Activated T-helper 17 cell treated with anti-CD3 and anti-CD28 coated beads, Interleukin-2, amount 50 U/mL, for 72 hours (primary cell): Measurements from ENCODE around the gene TPD52L1. TPM values are rescaled to one million over a fixed set of nuclear protein-coding genes. Genes with fewer than 3 reads are reported as not detected.
A peak's percentile ranks its signal among the peaks of the same experiment; 100 is the strongest.

Experiments used
- ATAC-seq: fragments of 150-1000 bp; cut with Tn5 transposase; replicated peaks from 2 replicates; pipeline ENCODE4 v1.10.0; 2021; ENCODE audit warnings: mild to moderate bottlenecking, moderate library complexity
- H3K27ac Mint-ChIP-seq: one replicate; pipeline ENCODE4 v1.8.0; 2022; ENCODE audit warnings: mixed read lengths
- H3K27me3 Mint-ChIP-seq: one replicate; pipeline ENCODE4 v1.8.0; 2022; ENCODE audit warnings: mixed read lengths
- H3K36me3 Mint-ChIP-seq: one replicate; pipeline ENCODE4 v1.8.0; 2022; ENCODE audit warnings: low read depth, mild to moderate bottlenecking, mixed read lengths
- H3K4me1 Mint-ChIP-seq: one replicate; pipeline ENCODE4 v1.8.0; 2022; ENCODE audit warnings: mixed read lengths
- H3K4me3 Mint-ChIP-seq: one replicate; pipeline ENCODE4 v1.8.0; 2022; ENCODE audit warnings: mild to moderate bottlenecking, mixed read lengths
- H3K9me3 Mint-ChIP-seq: one replicate; pipeline ENCODE4 v1.8.0; 2022; ENCODE audit warnings: mixed read lengths
- total RNA-seq, 2 donors: library from RNA; stranded (reverse); gene quantifications; one replicate each; pipeline ENCODE4 v1.2.3, GENCODE V29; 2022

Gene TPD52L1, protein sequence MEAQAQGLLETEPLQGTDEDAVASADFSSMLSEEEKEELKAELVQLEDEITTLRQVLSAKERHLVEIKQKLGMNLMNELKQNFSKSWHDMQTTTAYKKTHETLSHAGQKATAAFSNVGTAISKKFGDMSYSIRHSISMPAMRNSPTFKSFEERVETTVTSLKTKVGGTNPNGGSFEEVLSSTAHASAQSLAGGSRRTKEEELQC
- 1 to 10 TPM in 1 of 2 donors, under 1 TPM in 1; 0.58 to 1.1 TPM for total RNA-seq

DNA sequence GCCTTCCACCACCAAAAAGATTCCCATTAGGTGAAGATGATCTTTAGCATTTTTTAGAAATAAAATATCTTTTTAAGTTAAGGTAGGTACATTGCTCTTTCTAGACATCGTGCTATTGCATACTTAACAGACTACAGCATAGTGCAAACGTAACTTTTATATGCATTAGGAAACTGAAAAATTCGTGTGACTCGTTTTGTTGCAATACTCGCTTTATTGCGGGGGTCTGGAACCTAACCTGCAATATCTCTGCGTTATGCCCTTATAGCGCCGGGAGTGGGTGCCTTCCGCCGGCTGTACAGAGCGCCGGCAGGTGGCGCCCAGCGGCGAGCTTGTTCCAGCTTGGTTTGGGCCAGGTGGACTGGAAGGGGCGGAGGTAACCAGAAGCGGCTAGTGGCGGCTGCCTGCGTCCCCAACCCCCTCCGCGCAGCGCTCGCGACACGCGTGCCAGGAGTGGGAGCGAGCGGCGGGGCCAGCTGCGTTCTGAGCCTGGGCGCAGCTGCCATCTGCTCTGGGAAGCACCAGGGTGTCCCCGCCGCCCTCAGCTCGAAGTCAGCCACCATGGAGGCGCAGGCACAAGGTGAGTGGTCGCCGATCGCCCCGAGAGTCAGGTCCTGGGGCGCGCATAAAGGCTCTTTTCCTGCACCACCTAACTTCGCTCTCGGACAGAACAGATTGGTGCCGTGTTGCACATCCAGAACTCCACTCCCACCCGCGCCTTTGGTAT lies at the start of gene TPD52L1:
Gene TPD52L1 (plus strand): TSS at position 383 of the 727 bp plus-strand sequence. CDS start 179 bp downstream, at position 562.
- Mint-ChIP-seq H3K27ac (no peak within 1 kb of the TSS), H3K36me3 (no peaks in the 10 kb centered on the region), H3K4me1 (no peaks in the 10 kb centered on the region), H3K27me3 (peaks cover 18% of the 10 kb centered on the region), H3K9me3 (no peaks in the 10 kb centered on the region), H3K4me3 (peak within 1 kb of the TSS; percentile 66)
- peak; percentile 94 for ATAC-seq

DNA sequence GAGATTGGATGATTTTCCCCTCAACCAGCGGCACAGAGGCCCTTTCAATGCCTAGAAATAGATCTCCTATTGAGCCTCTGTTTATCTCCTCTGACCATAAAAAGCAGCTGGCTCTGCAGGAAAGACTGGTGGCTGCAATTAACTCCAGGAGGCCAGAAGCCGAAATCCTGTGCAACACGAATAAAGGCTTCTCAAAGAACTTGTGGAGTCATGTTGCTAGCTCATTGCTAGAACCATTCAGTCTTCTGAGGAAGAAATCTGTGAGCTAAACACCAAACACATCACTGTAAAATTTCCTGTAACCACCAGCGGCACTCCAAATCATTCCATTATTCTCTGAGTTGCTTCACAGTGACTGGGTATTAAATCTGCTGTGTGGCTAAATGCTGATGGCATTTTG lies 49.1 kb upstream of the TPD52L1 start:
- peaks cover 1% of the 10 kb centered on the region for H3K9me3 Mint-ChIP-seq
- H3K4me1 Mint-ChIP-seq, result no peaks in the 10 kb centered on the region
- ATAC-seq, result no peak

DNA sequence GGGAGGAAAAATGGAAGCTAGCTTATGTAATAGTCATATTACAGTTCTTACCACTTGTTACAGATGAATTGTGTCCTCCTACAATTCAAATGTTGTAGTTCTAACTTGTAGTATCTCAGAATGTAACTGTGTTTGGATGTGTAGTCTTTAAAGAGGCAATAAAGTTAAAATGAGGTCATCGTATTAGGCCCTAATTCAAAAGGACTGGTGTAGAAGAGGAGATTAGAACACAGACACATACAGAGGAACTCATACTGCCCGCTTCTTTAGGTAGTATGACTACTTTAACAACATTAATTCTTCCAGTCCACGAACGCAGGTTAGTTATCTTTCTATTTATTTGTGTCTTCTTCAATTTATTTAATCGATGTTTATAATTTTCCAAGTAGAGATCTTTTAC lies 46.5 kb upstream of the TPD52L1 start:
- Mint-ChIP-seq H3K9me3 (peaks cover 21% of the 10 kb centered on the region), H3K4me3 (no peak overlapping the region), H3K4me1 (no peaks in the 10 kb centered on the region), H3K36me3 (no peaks in the 10 kb centered on the region), H3K27ac (no peak overlapping the region), H3K27me3 (no peaks in the 10 kb centered on the region)
- ATAC-seq, result no peak

More for the DNA sequence above, 49.1 kb upstream of the TPD52L1 start:
- no peaks in the 10 kb centered on the region for H3K27me3 Mint-ChIP-seq
- H3K36me3 Mint-ChIP-seq, result no peaks in the 10 kb centered on the region
- no peak overlapping the region for H3K4me3 Mint-ChIP-seq
- H3K27ac Mint-ChIP-seq, result no peak overlapping the region

DNA sequence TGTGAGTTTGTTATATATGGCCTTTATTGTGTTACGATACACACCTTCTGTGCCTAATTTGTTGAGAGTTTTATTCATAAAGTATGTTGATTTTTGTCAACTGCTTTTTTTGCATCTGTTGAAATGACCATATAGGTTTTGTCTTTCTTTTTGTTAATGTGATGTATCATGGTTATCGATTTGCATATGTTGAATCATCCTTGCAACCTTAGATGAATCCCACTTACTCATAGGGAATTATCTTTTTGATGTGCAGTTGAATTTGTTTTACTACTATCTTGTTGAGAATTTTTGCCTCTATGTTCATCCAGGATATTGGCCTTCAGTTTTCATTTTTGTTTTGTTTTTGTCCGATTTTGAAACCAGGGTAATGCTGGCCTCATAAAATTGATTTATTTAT lies 45.7 kb upstream of the TPD52L1 start:
- H3K4me3 Mint-ChIP-seq, result no peak overlapping the region
- no peaks in the 10 kb centered on the region for H3K36me3 Mint-ChIP-seq
- H3K27ac Mint-ChIP-seq, result no peak overlapping the region
- peaks cover 25% of the 10 kb centered on the region for H3K9me3 Mint-ChIP-seq
- no peaks in the 10 kb centered on the region for H3K27me3 Mint-ChIP-seq
- ATAC-seq, result no peak
- no peaks in the 10 kb centered on the region for H3K4me1 Mint-ChIP-seq

DNA sequence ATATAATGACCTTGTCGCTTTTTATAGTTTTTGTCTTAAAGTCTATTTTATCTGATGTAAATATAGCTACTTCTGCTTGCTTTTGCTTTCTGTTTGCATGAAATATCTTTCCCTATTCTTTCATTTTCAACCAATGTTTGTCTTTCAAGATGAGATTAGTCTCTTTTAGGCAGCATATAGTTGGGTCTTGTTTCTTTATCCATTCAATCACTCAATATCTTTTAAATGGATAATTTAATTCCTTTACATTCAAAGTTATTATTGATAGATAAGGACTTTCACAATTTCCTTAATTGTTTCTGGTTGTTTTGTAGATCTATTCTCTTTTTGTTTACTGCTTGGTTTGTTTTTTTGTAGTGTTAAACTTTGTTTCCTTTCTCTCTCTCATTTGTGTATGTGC lies 43.5 kb upstream of the TPD52L1 start:
- Mint-ChIP-seq H3K27me3 (no peaks in the 10 kb centered on the region), H3K27ac (no peak overlapping the region), H3K9me3 (peaks cover 25% of the 10 kb centered on the region), H3K36me3 (no peaks in the 10 kb centered on the region), H3K4me3 (no peak overlapping the region), H3K4me1 (no peaks in the 10 kb centered on the region)
- ATAC-seq, result no peak

DNA sequence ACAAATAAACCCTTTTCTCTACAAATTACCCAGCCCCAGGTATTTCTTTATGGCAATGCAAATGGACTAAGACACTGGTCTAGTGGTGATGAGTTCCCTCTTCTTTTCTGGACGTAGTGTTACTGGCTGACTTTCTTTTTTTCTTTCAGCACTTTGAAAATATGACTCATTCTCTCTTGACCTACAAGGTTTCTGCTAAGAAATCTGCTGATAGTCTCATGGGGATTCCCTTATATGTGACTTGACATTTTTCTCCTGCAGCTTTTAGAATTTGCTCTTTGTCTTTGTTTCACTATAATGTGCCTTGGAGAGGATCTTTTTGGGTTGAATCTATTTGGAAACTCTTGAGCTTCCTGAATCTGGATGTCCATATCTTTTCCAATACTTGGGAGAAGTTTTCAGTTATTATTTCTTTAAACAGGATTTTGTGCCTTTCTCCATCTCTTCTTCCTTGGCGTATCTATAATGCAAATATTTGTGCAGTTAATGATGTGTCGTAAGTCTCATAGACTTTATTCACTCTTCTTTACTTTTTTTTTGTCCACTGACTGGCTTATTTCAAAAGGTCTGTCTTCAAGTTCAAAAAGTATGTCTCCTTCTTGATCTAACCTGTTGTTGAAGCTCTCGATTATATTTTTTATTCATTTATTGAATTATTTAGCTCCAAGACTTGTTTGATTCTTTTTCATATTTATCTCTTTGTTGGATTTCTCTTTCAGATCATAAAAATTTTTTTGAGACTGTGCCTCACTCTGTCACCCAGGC lies 42.2 kb upstream of the TPD52L1 start:
- ATAC-seq, result no peak
- H3K4me1 Mint-ChIP-seq, result no peaks in the 10 kb centered on the region
- no peak overlapping the region for H3K4me3 Mint-ChIP-seq
- no peaks in the 10 kb centered on the region for H3K27me3 Mint-ChIP-seq
- H3K36me3 Mint-ChIP-seq, result no peaks in the 10 kb centered on the region
- peaks cover 25% of the 10 kb centered on the region for H3K9me3 Mint-ChIP-seq
- H3K27ac Mint-ChIP-seq, result no peak overlapping the region

DNA sequence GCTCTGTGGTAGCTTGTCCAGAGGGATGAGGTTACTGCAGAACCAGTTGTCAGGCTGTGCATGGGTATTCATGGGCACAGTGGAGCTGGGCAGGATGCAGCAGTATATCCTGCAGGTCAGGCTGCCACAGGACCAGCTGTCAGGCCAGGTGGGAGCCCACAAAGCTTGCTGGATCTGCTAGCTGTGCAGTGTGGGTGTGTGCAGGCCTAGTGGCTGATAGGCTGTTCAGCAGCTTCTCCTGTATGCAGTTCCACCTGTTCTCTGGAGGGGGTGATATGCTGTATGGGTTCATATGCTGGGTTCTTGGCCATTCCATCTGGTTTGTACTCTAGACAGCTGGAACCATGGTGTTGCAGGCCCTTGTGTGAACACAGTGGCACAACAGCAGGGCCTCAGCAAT lies 40.6 kb upstream of the TPD52L1 start:
- peaks cover 25% of the 10 kb centered on the region for H3K9me3 Mint-ChIP-seq
- no peaks in the 10 kb centered on the region for H3K27me3 Mint-ChIP-seq
- H3K4me3 Mint-ChIP-seq, result no peak overlapping the region
- no peaks in the 10 kb centered on the region for H3K4me1 Mint-ChIP-seq
- H3K36me3 Mint-ChIP-seq, result no peaks in the 10 kb centered on the region
- no peak overlapping the region for H3K27ac Mint-ChIP-seq
- no peak for ATAC-seq

DNA sequence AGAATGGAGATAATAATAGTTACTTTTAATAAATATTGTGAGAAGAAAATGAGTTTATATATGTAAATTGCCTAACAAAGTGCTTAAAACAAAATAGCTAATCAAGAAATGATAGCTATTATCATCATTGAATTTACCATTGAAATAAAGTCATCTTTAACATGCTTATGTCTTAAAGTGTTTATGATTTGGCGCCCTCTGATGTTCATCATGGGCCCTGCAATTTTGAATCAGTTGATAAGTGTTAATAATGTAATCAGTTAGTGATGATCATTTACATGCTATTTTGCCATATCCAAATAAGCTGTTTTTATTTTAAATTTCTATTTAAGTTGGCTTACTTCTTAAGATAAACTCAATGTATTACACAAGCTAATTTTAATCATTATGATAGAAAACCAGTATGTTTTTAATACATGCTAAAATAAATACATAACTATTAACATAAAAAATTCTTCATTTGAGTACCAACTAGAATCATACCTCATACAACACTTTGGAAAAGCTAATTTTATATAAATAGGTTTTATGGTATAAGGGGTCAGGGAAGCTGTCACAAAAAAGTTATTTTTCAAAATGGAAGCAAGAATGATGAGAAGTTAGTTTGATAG lies 39.2 kb upstream of the TPD52L1 start:
- no peaks in the 10 kb centered on the region for H3K4me1 Mint-ChIP-seq
- H3K27me3 Mint-ChIP-seq, result no peaks in the 10 kb centered on the region
- ATAC-seq, result no peak
- H3K36me3 Mint-ChIP-seq, result no peaks in the 10 kb centered on the region
- H3K9me3 Mint-ChIP-seq, result peaks cover 24% of the 10 kb centered on the region
- no peak overlapping the region for H3K4me3 Mint-ChIP-seq
- no peak overlapping the region for H3K27ac Mint-ChIP-seq

DNA sequence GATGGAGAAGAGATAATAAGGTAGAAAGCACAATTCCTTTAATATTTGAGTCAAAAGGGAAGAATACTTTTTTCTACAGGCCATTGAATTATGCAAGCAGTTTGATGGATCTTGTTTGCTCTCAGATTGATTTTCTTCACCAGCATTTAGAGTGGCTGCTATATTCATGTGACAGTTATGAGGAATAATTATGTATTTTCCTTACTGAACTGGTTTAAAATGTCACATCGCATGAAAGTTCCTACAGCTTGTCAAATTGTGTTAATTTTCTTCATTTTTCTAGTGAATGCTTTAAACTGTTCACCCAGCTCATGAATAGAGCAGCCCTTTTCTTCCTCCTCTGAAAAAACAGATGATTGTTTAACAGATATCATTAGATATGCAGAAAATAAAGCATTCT lies 37.4 kb upstream of the TPD52L1 start:
- no peak for ATAC-seq
- H3K4me1 Mint-ChIP-seq, result no peaks in the 10 kb centered on the region
- H3K27ac Mint-ChIP-seq, result no peak overlapping the region
- H3K36me3 Mint-ChIP-seq, result no peaks in the 10 kb centered on the region
- H3K4me3 Mint-ChIP-seq, result no peak overlapping the region
- peaks cover 9% of the 10 kb centered on the region for H3K9me3 Mint-ChIP-seq
- peaks cover 11% of the 10 kb centered on the region for H3K27me3 Mint-ChIP-seq

DNA sequence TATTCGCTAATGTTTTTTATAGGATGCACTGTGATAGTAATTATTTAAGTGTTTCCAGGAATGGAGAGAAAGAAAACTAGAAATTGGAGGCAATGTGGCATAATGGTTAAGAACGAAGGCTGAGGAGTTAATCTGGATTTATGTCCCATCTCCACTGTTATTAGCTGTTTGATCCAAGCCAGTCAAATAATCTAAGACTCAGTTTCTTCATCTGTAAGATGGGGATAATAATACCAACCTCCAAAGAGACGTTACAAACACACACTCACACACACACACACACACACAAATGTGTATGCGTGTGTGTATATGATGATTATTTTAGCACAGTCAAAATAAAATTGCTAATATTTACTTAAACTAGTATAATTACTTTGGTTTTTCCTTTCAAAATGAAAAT lies 36.9 kb upstream of the TPD52L1 start:
- Mint-ChIP-seq H3K27ac (no peak overlapping the region), H3K9me3 (peaks cover 4% of the 10 kb centered on the region), H3K36me3 (no peaks in the 10 kb centered on the region), H3K27me3 (peaks cover 13% of the 10 kb centered on the region), H3K4me1 (no peaks in the 10 kb centered on the region), H3K4me3 (no peak overlapping the region)
- no peak for ATAC-seq

DNA sequence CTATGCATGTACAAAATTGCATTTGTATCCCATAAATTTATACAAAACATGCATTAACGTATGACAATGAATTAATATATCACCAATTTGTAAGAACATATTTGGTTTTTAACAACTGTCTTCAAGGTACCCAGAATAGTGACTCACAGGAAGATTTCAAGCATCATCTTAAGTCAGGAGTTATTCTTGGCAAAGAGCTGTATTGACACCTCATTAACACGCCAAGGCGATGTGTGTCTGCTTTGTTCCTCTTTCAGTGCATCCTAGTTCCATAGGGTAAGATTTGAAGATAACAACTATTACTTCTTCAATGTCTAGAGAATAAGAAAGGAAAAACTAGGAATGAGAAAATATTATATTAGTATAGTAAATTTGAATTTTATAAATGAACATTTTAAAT lies 35.8 kb upstream of the TPD52L1 start:
- Mint-ChIP-seq H3K36me3 (no peaks in the 10 kb centered on the region), H3K27me3 (peaks cover 13% of the 10 kb centered on the region), H3K4me1 (no peaks in the 10 kb centered on the region), H3K27ac (no peak overlapping the region), H3K9me3 (no peaks in the 10 kb centered on the region), H3K4me3 (no peak overlapping the region)
- ATAC-seq, result no peak

DNA sequence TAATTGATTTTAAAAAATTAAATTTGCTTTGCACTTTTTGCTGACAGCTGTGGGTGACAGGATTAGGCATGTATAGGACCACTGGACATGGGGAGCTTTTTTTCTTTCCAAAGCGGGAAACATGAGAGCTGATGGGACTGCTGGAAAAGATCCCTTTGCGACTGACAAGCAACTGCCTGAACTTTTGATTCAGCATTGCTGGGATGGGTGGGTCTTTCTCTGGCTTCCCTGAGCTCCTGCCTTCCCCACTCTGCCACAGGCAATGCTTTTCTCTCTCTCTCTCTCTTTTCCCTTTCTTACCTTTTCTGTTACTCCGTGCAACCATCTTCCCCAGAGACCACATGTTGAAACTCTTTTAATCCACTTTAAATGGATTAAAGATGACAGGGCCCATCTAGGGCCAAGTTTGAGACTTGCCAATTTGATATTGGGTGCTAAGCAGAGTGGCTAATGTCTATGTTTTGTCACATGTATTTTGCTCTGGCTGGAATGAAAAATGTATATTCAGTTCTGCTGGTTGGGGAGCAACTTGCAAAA lies 33.5 kb upstream of the TPD52L1 start:
- H3K36me3 Mint-ChIP-seq, result no peaks in the 10 kb centered on the region
- no peak overlapping the region for H3K27ac Mint-ChIP-seq
- H3K4me1 Mint-ChIP-seq, result no peaks in the 10 kb centered on the region
- peaks cover 24% of the 10 kb centered on the region for H3K27me3 Mint-ChIP-seq
- no peak overlapping the region for H3K4me3 Mint-ChIP-seq
- no peaks in the 10 kb centered on the region for H3K9me3 Mint-ChIP-seq
- no peak for ATAC-seq

DNA sequence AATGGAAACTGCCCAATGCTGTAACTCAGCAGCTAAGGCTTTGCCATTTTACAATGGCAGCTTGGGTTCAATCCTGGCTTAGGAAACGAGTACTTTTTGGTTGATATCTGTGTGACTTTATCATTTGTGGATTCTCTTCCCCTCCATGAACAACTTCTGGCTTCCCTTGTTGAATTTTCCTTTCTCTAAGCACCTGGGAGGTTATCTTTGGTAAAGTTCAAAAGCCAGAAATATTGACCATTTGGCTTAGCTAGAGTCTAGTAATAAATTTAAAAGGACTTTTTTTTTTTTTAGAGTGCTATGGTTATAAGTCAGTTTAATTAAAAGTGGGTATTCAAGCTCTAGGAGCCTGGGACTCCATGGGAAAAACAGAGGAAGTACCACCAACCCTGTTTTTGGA lies 31.7 kb upstream of the TPD52L1 start:
- no peaks in the 10 kb centered on the region for H3K36me3 Mint-ChIP-seq
- ATAC-seq, result no peak
- H3K27ac Mint-ChIP-seq, result no peak overlapping the region
- H3K4me3 Mint-ChIP-seq, result no peak overlapping the region
- H3K9me3 Mint-ChIP-seq, result no peaks in the 10 kb centered on the region
- H3K27me3 Mint-ChIP-seq, result peaks cover 29% of the 10 kb centered on the region
- H3K4me1 Mint-ChIP-seq, result no peaks in the 10 kb centered on the region

DNA sequence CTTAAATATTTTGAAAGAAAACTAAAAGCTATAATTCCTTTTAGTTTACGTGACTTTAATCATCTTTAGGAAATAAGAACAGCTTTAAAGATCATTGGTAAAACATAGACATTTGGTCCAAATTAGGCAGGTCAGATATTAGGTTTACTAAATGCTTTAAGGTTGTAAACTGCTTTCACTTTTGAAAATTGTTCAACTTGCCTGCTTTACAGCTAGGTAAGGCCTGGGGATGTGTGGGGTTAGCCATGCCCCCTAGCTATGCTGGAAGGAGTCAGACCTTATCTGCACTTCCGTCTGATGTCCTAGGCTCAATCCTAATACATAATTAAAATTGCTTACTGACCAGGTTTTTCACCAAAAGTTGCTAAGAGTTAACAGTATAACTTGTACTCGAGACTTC lies 30.5 kb upstream of the TPD52L1 start:
- Mint-ChIP-seq H3K4me3 (no peak overlapping the region), H3K27me3 (peaks cover 30% of the 10 kb centered on the region), H3K4me1 (no peaks in the 10 kb centered on the region), H3K27ac (no peak overlapping the region), H3K9me3 (no peaks in the 10 kb centered on the region), H3K36me3 (no peaks in the 10 kb centered on the region)
- ATAC-seq, result no peak
